Neural progenitor cell (in vitro differentiated cells): ENCODE data around the gene TEPSIN. TPM values are rescaled to one million over a fixed set of nuclear protein-coding genes. Genes with fewer than 3 reads are reported as not detected.

Experiments
- DNase-seq: peaks from one replicate; pipeline ENCODE4 v3.0.0-alpha.2; 2016; ENCODE audit warnings: low spot score
- H2AFZ ChIP-seq: fragments of 200-600 bp; sonication (generic); replicated peaks from 2 replicates; pipeline ENCODE4 v1.6.1; 2016; ENCODE audit warnings: antibody characterized with exemption
- H3F3A ChIP-seq: fragments of 200-600 bp; sonication (generic); 2 replicates; pipeline ENCODE4 v1.6.1; 2016; ENCODE audit warnings: antibody characterized with exemption, low read depth
- H3K27ac ChIP-seq: fragments of 200-600 bp; sonication (generic); 2 replicates; pipeline ENCODE4 v1.5.1; 2016; ENCODE audit warnings: mild to moderate bottlenecking
- H3K27me3 ChIP-seq: fragments of 200-600 bp; sonication (generic); 2 replicates; pipeline ENCODE4 v1.6.1; 2016; ENCODE audit warnings: mild to moderate bottlenecking, moderate library complexity
- H3K36me3 ChIP-seq: fragments of 200-600 bp; sonication (generic); 2 replicates; pipeline ENCODE4 v1.5.1; 2016
- H3K4me1 ChIP-seq: fragments of 200-600 bp; sonication (generic); 2 replicates; pipeline ENCODE4 v1.6.1; 2016; ENCODE audit warnings: mixed run types
- H3K4me2 ChIP-seq: fragments of 200-600 bp; sonication (generic); 2 replicates; pipeline ENCODE4 v1.6.1; 2016
- H3K4me3 ChIP-seq: fragments of 200-600 bp; sonication (generic); 2 replicates; pipeline ENCODE4 v1.5.1; 2016
- H3K79me2 ChIP-seq: fragments of 200-600 bp; sonication (generic); 2 replicates; pipeline ENCODE4 v1.6.1; 2016; ENCODE audit warnings: low read depth
- H3K9ac ChIP-seq: fragments of 200-600 bp; sonication (generic); 2 replicates; pipeline ENCODE4 v1.6.1; 2016
- H3K9me3 ChIP-seq: fragments of 200-600 bp; sonication (generic); 2 replicates; pipeline ENCODE4 v1.5.1; 2016; ENCODE audit warnings: low read depth
- H4K20me1 ChIP-seq: fragments of 200-600 bp; sonication (generic); 2 replicates; pipeline ENCODE4 v1.6.1; 2016; ENCODE audit warnings: low read depth
- H3K27ac Mint-ChIP-seq: 3 replicates; pipeline ENCODE4 v1.8.0; 2021; ENCODE audit warnings: mixed read lengths
- H3K27me3 Mint-ChIP-seq: 2 replicates; pipeline ENCODE4 v1.8.0; 2022; ENCODE audit warnings: low read depth, mild to moderate bottlenecking, inconsistent platforms, moderate library complexity, mixed read lengths; ENCODE audit not compliant: insufficient read depth
- H3K36me3 Mint-ChIP-seq: 3 replicates; pipeline ENCODE4 v1.8.0; 2021; ENCODE audit warnings: mixed read lengths
- H3K4me1 Mint-ChIP-seq: 3 replicates; pipeline ENCODE4 v1.8.0; 2021; ENCODE audit warnings: mixed read lengths
- H3K4me3 Mint-ChIP-seq: 3 replicates; pipeline ENCODE4 v1.8.0; 2021; ENCODE audit warnings: mild to moderate bottlenecking, moderate library complexity, mixed read lengths
- H3K9me3 Mint-ChIP-seq: 3 replicates; pipeline ENCODE4 v1.8.0; 2020; ENCODE audit warnings: mixed read lengths
- EZH2 ChIP-seq: fragments of 200-600 bp; sonication (generic); IDR thresholded peaks from 2 replicates; pipeline ENCODE4 v1.6.1; 2017; ENCODE audit warnings: antibody characterized with exemption, mild to moderate bottlenecking, moderate library complexity
- EZH2phosphoT487 ChIP-seq: fragments of 200-600 bp; sonication (generic); IDR thresholded peaks from 2 replicates; pipeline ENCODE4 v1.6.1; 2017; ENCODE audit warnings: antibody characterized with exemption
- total RNA-seq: library from RNA; depleted of rRNA; stranded (reverse); fragments of >200 nt; gene quantifications from 2 replicates; pipeline ENCODE4 v1.2.3, GENCODE V29; 2015; ENCODE audit warnings: low replicate concordance
- TF ChIP-seq, protein P1 (sequence below): fragments of 200-600 bp; sonication (generic); IDR thresholded peaks from 2 replicates; pipeline ENCODE4 v1.5.1; 2017; ENCODE audit warnings: antibody characterized with exemption, mild to moderate bottlenecking

TEPSIN gene
- total RNA-seq, 1 donor from 2014 or later = 20.6 TPM

DNA sequence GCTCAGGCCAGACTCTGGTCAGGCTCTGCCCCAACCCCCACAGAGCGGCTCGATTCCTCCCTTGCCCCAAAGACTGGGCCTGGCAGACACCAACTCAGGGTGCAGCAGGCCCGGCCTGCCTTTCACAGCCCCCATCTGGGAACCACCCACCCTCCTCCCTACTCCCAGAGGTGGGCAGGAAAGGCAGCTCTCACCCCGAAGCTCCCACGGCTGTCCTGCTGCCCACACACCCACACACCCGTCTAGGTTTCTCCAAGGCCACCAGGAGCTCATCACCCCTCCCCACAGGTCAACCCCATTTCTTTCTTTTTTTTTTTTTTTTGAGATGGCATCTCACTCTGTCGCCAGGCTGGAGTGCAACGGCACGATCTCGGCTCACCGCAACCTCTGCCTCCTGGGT, 19.9 kb downstream of the TEPSIN start:
- H3K4me3 ChIP-seq = no peak overlapping the region
- no peak overlapping the region for H3K9ac ChIP-seq
- TF ChIP-seq, protein P1, sequence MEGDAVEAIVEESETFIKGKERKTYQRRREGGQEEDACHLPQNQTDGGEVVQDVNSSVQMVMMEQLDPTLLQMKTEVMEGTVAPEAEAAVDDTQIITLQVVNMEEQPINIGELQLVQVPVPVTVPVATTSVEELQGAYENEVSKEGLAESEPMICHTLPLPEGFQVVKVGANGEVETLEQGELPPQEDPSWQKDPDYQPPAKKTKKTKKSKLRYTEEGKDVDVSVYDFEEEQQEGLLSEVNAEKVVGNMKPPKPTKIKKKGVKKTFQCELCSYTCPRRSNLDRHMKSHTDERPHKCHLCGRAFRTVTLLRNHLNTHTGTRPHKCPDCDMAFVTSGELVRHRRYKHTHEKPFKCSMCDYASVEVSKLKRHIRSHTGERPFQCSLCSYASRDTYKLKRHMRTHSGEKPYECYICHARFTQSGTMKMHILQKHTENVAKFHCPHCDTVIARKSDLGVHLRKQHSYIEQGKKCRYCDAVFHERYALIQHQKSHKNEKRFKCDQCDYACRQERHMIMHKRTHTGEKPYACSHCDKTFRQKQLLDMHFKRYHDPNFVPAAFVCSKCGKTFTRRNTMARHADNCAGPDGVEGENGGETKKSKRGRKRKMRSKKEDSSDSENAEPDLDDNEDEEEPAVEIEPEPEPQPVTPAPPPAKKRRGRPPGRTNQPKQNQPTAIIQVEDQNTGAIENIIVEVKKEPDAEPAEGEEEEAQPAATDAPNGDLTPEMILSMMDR = no peak
- no peak for TF ChIP-seq EZH2phosphoT487
- no peak for TF ChIP-seq EZH2
- Mint-ChIP-seq H3K4me1 (peaks cover 16% of the 10 kb centered on the region), H3K27ac (no peak overlapping the region), H3K4me3 (no peak overlapping the region), H3K9me3 (no peaks in the 10 kb centered on the region), H3K36me3 (peaks cover 11% of the 10 kb centered on the region), H3K27me3 (peaks cover 5% of the 10 kb centered on the region)
- no peaks in the 10 kb centered on the region for H3K36me3 ChIP-seq
- no peak overlapping the region for H3K27ac ChIP-seq
- peaks cover 35% of the 10 kb centered on the region for H4K20me1 ChIP-seq
- DNase-seq = no peak
- H3K9me3 ChIP-seq = no peaks in the 10 kb centered on the region
- H3F3A ChIP-seq = peaks cover 13% of the 10 kb centered on the region
- peaks cover 17% of the 10 kb centered on the region for H3K4me1 ChIP-seq
- H2AFZ ChIP-seq = no peak overlapping the region
- H3K27me3 ChIP-seq = peaks cover 6% of the 10 kb centered on the region
- H3K4me2 ChIP-seq = no peak overlapping the region
- peaks cover 27% of the 10 kb centered on the region for H3K79me2 ChIP-seq

GRCh38 chr17:81218459-81218858, 20.4 kb downstream of the TEPSIN start:
- Mint-ChIP-seq H3K9me3 (no peaks in the 10 kb centered on the region), H3K27ac (no peak overlapping the region), H3K4me1 (peaks cover 11% of the 10 kb centered on the region), H3K4me3 (no peak overlapping the region), H3K36me3 (peaks cover 11% of the 10 kb centered on the region), H3K27me3 (peaks cover 4% of the 10 kb centered on the region)
- H3K9ac ChIP-seq = no peak overlapping the region
- peaks cover under 1% of the 10 kb centered on the region for H3K27me3 ChIP-seq
- TF ChIP-seq, protein P1 = no peak
- TF ChIP-seq EZH2phosphoT487 = no peak
- no peak for TF ChIP-seq EZH2
- peaks cover 27% of the 10 kb centered on the region for H3K79me2 ChIP-seq
- no peak overlapping the region for H3K4me2 ChIP-seq
- peaks cover 35% of the 10 kb centered on the region for H4K20me1 ChIP-seq
- no peak overlapping the region for H2AFZ ChIP-seq
- H3K27ac ChIP-seq = no peak overlapping the region
- no peak for DNase-seq
- H3K9me3 ChIP-seq = no peaks in the 10 kb centered on the region
- H3K4me3 ChIP-seq = no peak overlapping the region
- no peaks in the 10 kb centered on the region for H3K36me3 ChIP-seq
- peaks cover 12% of the 10 kb centered on the region for H3K4me1 ChIP-seq
- H3F3A ChIP-seq = peaks cover 8% of the 10 kb centered on the region

DNA sequence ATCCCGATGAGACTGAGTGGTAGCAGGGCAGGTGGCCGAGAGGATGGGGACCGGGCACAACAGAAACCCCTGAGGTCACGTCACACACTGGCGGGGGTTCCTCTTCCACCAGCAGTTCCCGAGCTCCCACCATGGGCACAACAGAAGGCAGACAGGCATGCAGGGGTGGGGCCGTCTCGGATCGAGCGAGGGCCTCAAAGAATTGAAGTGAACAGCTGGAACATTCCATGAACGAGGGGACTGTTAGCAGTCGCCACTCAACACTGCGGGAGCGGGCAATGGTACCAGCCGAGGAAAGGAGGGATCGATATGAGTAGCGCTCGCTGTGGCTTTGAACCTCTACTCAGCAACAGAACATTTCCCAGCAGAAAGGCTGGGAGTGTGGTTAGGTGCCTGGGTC, 21.4 kb downstream of the TEPSIN start:
- peaks cover 34% of the 10 kb centered on the region for H4K20me1 ChIP-seq
- no peak overlapping the region for H3K4me2 ChIP-seq
- H3K36me3 ChIP-seq = no peaks in the 10 kb centered on the region
- Mint-ChIP-seq H3K27ac (no peak overlapping the region), H3K4me3 (no peak overlapping the region), H3K4me1 (peaks cover 10% of the 10 kb centered on the region), H3K36me3 (peaks cover 13% of the 10 kb centered on the region), H3K27me3 (peaks cover 4% of the 10 kb centered on the region), H3K9me3 (no peaks in the 10 kb centered on the region)
- no peak overlapping the region for H2AFZ ChIP-seq
- no peaks in the 10 kb centered on the region for H3K27me3 ChIP-seq
- H3K27ac ChIP-seq = no peak overlapping the region
- H3K4me3 ChIP-seq = no peak overlapping the region
- H3K9ac ChIP-seq = no peak overlapping the region
- H3K79me2 ChIP-seq = peaks cover 26% of the 10 kb centered on the region
- no peak for TF ChIP-seq EZH2
- TF ChIP-seq, protein P1 = no peak
- TF ChIP-seq EZH2phosphoT487 = no peak
- H3K9me3 ChIP-seq = no peaks in the 10 kb centered on the region
- no peak for DNase-seq
- H3F3A ChIP-seq = peaks cover 6% of the 10 kb centered on the region
- H3K4me1 ChIP-seq = peaks cover 12% of the 10 kb centered on the region
